SK-N-SH (cell line): Measurements from ENCODE around the gene AHNAK2. TPM values are rescaled to one million over a fixed set of nuclear protein-coding genes. Genes with fewer than 3 reads are reported as not detected.

Experiments
- CTCF ChIA-PET: fragments of 300-600, 350-600 bp; formaldehyde crosslinking; extraction: SDS; loops from one replicate; lab custom pipeline; 2021; lab: Yijun Ruan, JAX
- POLR2A ChIA-PET: fragments of 350-600 bp; sonication (Branson Sonifier 250); formaldehyde crosslinking; extraction: SDS; loops from one replicate; lab custom pipeline; 2020; ENCODE audit warnings: antibody characterized with exemption, inconsistent platforms; lab: Yijun Ruan, JAX
- DNase-seq: peaks from one replicate; pipeline ENCODE4 v3.0.0; 2012
- H2AFZ ChIP-seq: fragments of 200-600 bp; sonication (generic); 2 replicates; pipeline ENCODE4 v1.8.1; 2016; ENCODE audit warnings: antibody characterized with exemption, mild to moderate bottlenecking, low read depth
- H3F3A ChIP-seq: fragments of 200-600 bp; sonication (generic); replicated peaks from 2 replicates; pipeline ENCODE3; 2016; ENCODE audit warnings: antibody characterized with exemption, mild to moderate bottlenecking; ENCODE audit not compliant: insufficient read depth
- H3K27ac ChIP-seq, 2 experiments: fragments of 200-500 bp in 1 of 2; fragments of 200-600 bp in 1 of 2; sonication (Bioruptor generic) in 1 of 2; sonication (generic), shearing (Covaris generic) in 1 of 2; 2 replicates each; pipeline versions ENCODE4 v1.5.1 to v1.6.1; 2014 to 2016; ENCODE audit warnings: low read depth in 2 of 2, inconsistent platforms in 1 of 2, low read length in 1 of 2, mild to moderate bottlenecking in 1 of 2, mixed read lengths in 1 of 2
- H3K27me3 ChIP-seq: fragments of 200-600 bp; sonication (generic), shearing (Covaris generic); 2 replicates; pipeline ENCODE4 v1.6.1; 2016; ENCODE audit warnings: mixed run types; ENCODE audit not compliant: insufficient read depth
- H3K36me3 ChIP-seq, 2 experiments: fragments of 200-500 bp in 1 of 2; fragments of 200-600 bp in 1 of 2; sonication (Bioruptor generic) in 1 of 2; sonication (generic) in 1 of 2; replicated peaks in 1 of 2; 2 replicates each; pipeline versions ENCODE3 to v1.5.1; 2014 to 2016; ENCODE audit warnings: low read length in 1 of 2, mild to moderate bottlenecking in 1 of 2; ENCODE audit not compliant: insufficient read depth in 2 of 2, control insufficient read depth in 1 of 2
- H3K4me1 ChIP-seq, 2 experiments: fragments of 200-500 bp in 1 of 2; fragments of 200-600 bp in 1 of 2; sonication (Bioruptor generic) in 1 of 2; sonication (generic), shearing (Covaris generic) in 1 of 2; 2 replicates each; pipeline versions ENCODE4 v1.5.1 to v1.6.1; 2014 to 2016; ENCODE audit warnings: low read depth in 1 of 2, low read length in 1 of 2, mixed run types in 1 of 2; ENCODE audit not compliant: insufficient read depth in 2 of 2, control insufficient read depth in 1 of 2
- H3K4me2 ChIP-seq: fragments of 200-600 bp; sonication (generic), shearing (Covaris generic); 2 replicates; pipeline ENCODE4 v1.6.1; 2017; ENCODE audit warnings: mixed run types
- H3K4me3 ChIP-seq, 2 experiments: fragments of 200-500 bp in 1 of 2; fragments of 200-600 bp in 1 of 2; sonication (Bioruptor generic) in 1 of 2; sonication (generic), shearing (Covaris generic) in 1 of 2; 2 replicates each; pipeline versions ENCODE4 v1.5.1 to v1.8.1; 2014 to 2016; ENCODE audit warnings: low read depth in 2 of 2, inconsistent platforms in 1 of 2, low read length in 1 of 2, mild to moderate bottlenecking in 1 of 2, mixed read lengths in 1 of 2, moderate library complexity in 1 of 2
- H3K79me2 ChIP-seq: fragments of 200-600 bp; sonication (generic); 2 replicates; pipeline ENCODE4 v1.8.1; 2017; ENCODE audit warnings: mild to moderate bottlenecking; ENCODE audit not compliant: insufficient read depth
- H3K9ac ChIP-seq: fragments of 200-600 bp; sonication (generic); 2 replicates; pipeline ENCODE4 v1.6.1; 2017; ENCODE audit warnings: mixed run types
- H3K9me2 ChIP-seq: fragments of 200-600 bp; sonication (generic); 2 replicates; pipeline ENCODE4 v1.6.1; 2017; ENCODE audit warnings: mixed run types
- H3K9me3 ChIP-seq: fragments of 200-600 bp; sonication (generic); 2 replicates; pipeline ENCODE4 v1.6.1; 2017; ENCODE audit warnings: mixed run types, mild to moderate bottlenecking, moderate library complexity
- H4K20me1 ChIP-seq: fragments of 200-600 bp; sonication (generic); 2 replicates; pipeline ENCODE4 v1.6.1; 2017; ENCODE audit warnings: mild to moderate bottlenecking, mixed run types; ENCODE audit not compliant: insufficient read depth
- CHD2 ChIP-seq: fragments of 150-350 bp; IDR thresholded peaks from 2 replicates; pipeline ENCODE4 v1.6.1; 2018; ENCODE audit warnings: low read length; ENCODE audit not compliant: partially characterized antibody
- FOXM1 ChIP-seq: IDR thresholded peaks from 2 replicates; pipeline ENCODE4 v1.4.0; 2012; ENCODE audit warnings: low read depth, mild to moderate bottlenecking
- MEF2A ChIP-seq: IDR thresholded peaks from 2 replicates; pipeline ENCODE4 v1.4.0; 2012; ENCODE audit warnings: low read depth, borderline replicate concordance
- POLR2AphosphoS5 ChIP-seq: IDR thresholded peaks from 2 replicates; pipeline ENCODE4 v1.6.1; 2012; ENCODE audit warnings: low read depth, low read length
- RFX5 ChIP-seq: IDR thresholded peaks from 2 replicates; pipeline ENCODE4 v1.6.1; 2012; ENCODE audit warnings: mild to moderate bottlenecking, improper control_type of control experiment, low read length
- SIN3A ChIP-seq: IDR thresholded peaks from 2 replicates; pipeline ENCODE4 v1.6.1; 2012; ENCODE audit warnings: low read depth, mild to moderate bottlenecking, low read length, moderate library complexity, borderline replicate concordance
- SMC3 ChIP-seq: IDR thresholded peaks from 2 replicates; pipeline ENCODE4 v1.6.1; 2012; ENCODE audit warnings: low read depth, low read length, improper control_type of control experiment
- WGBS: methylation state at CpG from one replicate; pipeline ENCODE4 v1.1.6; 2017; ENCODE audit warnings: low lambda C conversion rate; 5-methylcytosine and 5-hydroxymethylcytosine counted together
- polyA plus RNA-seq, 3 experiments: library from polyadenylated mRNA; depleted of rRNA; stranded (reverse); fragments of >200 nt; gene quantifications; 2 replicates each; pipeline ENCODE4 v1.2.3, GENCODE V29; 2012
- TF ChIP-seq, protein P1 (sequence below): fragments of 150-350 bp; IDR thresholded peaks from 2 replicates; pipeline ENCODE4 v1.6.1; 2017; ENCODE audit warnings: antibody characterized with exemption, low read length, low read depth, borderline replicate concordance
- TF ChIP-seq, protein P2 (sequence below): fragments of 150-350 bp; IDR thresholded peaks from 2 replicates; pipeline ENCODE4 v1.6.1; 2016; ENCODE audit warnings: mild to moderate bottlenecking, low read depth, low read length
- TF ChIP-seq, protein P3 (sequence below): IDR thresholded peaks from 2 replicates; pipeline ENCODE4 v1.4.0; 2012; ENCODE audit warnings: low read depth, borderline replicate concordance

Gene AHNAK2
- polyA plus RNA-seq, 1 of the 3 experiments (the other 2 are of a cell fraction), result 33.5 TPM

DNA sequence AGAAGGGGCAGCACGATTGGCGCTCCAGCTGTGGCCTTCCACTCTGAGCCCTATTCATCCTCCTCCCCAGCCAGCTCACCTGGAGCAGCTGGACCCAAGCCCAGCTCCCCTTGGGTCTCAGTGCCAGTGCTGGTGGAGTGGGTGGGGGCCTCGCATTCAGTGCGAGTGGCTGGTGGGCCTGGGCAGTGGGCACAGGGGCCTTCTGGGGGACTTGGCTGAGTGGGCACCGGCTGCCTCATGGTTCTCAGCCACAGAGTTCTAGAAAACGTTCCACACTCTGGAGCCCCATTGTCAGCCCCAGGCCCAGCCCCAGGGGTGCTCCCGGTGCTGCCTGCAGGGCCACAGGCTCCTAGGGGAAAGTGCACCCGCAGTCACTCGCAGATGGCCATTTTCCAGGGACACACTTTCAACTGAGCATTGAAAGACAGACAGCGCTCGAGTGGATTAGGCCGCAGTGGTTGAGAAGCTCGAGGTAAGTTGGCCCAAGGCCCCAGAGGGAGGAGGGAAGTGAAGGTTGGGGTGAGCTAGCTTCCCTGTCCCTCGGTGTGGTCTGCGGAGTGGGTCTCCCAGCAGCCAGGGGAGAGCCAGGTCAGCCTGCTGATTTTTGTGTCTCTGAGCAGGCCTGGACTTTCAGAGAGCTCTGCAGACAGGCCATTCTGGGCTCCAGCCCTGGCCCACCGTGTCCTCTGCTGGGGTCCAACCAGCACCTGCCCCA, 11.2 kb upstream of the AHNAK2 start:
- Histone ChIP-seq H3K27ac (no peak overlapping the region), H3K9ac (no peak overlapping the region), H3K4me2 (no peak overlapping the region), H3K4me3 (no peak overlapping the region), H3K79me2 (0 out of 2 replicates have a peak, but pooled peaks cover 10% of the 10 kb centered on the region), H3K36me3 (peaks cover 0 to 30% of the 10 kb centered on the region in 2 experiments), H3K9me3 (no peaks in the 10 kb centered on the region), H3K27me3 (no peaks in the 10 kb centered on the region), H3K4me1 (peaks cover 0 to 19% of the 10 kb centered on the region in 2 experiments; a peak in 1 of 4 replicates), H3F3A (peaks cover 9% of the 10 kb centered on the region), H2AFZ (no peak overlapping the region), H4K20me1 (no peaks in the 10 kb centered on the region), H3K9me2 (no peaks in the 10 kb centered on the region)
- ChIA-PET POLR2A (no interaction called here), CTCF (interaction anchor here (2.4 to 2.5 kb wide), 2 partner anchors 14 to 56 kb away, joined by 7 to 11 read pairs; no protein-coding TSS in a partner anchor)
- TF ChIP-seq FOXM1 (no peak), POLR2AphosphoS5 (0 out of 2 replicates have a peak, but pooled peaks have one; percentile 20), RFX5 (no peak), CHD2 (no peak)
- TF ChIP-seq, protein P1, sequence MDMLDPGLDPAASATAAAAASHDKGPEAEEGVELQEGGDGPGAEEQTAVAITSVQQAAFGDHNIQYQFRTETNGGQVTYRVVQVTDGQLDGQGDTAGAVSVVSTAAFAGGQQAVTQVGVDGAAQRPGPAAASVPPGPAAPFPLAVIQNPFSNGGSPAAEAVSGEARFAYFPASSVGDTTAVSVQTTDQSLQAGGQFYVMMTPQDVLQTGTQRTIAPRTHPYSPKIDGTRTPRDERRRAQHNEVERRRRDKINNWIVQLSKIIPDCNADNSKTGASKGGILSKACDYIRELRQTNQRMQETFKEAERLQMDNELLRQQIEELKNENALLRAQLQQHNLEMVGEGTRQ, result no peak
- TF ChIP-seq, protein P2, sequence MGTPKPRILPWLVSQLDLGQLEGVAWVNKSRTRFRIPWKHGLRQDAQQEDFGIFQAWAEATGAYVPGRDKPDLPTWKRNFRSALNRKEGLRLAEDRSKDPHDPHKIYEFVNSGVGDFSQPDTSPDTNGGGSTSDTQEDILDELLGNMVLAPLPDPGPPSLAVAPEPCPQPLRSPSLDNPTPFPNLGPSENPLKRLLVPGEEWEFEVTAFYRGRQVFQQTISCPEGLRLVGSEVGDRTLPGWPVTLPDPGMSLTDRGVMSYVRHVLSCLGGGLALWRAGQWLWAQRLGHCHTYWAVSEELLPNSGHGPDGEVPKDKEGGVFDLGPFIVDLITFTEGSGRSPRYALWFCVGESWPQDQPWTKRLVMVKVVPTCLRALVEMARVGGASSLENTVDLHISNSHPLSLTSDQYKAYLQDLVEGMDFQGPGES, result no peak
- TF ChIP-seq, protein P3, sequence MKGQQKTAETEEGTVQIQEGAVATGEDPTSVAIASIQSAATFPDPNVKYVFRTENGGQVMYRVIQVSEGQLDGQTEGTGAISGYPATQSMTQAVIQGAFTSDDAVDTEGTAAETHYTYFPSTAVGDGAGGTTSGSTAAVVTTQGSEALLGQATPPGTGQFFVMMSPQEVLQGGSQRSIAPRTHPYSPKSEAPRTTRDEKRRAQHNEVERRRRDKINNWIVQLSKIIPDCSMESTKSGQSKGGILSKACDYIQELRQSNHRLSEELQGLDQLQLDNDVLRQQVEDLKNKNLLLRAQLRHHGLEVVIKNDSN, result no peak
- no peak for DNase-seq
- WGBS, result 92% methylated on average over 12 of the region's 16 CpGs

DNA sequence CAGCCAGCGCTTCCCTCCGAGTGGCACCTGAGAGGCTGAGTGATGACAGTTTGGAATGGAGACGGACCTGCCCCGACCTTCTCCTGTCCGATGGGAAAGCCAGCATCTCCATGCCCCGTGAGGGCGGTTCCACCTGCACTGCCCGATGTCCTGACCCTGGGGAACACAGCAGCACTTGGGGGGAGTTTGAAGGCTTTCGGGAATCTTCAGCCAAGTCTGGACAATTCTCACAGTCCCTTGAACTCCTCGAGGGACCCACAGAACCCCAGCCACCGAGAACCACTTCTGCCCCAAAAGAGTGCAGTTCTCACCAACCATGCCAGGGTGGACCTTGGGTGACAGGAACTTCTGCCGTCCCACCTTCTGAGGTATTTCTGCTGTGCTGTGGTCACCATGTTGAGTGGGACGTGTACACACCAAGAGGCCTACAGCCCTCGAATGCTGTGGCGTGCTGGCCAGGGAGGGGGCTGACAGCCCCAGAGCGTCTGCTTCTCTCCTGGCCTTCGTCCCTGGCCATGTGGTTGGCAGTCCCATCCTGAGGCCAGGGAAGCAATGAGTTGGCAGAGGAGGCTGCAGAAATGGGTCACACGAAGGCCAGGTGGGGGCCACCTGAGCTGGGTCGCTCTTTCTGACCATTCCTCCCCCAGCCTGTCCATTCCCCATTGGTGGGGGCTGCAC, 8.5 kb upstream of the AHNAK2 start:
- peak overlapping the region; percentile 66 to 87 for H3K4me3 ChIP-seq
- 71% methylated on average over 6 of the region's 19 CpGs for WGBS
- H3F3A ChIP-seq, result peaks cover 4% of the 10 kb centered on the region
- POLR2A ChIA-PET, result interaction anchor here (1.6 kb wide), 1 partner anchor 8 kb away, joined by 6 read pairs; no protein-coding TSS in a partner anchor
- no peak overlapping the region for H2AFZ ChIP-seq
- no peaks in the 10 kb centered on the region for H3K9me2 ChIP-seq
- peak overlapping the region; percentile 85 for H3K9ac ChIP-seq
- peaks cover 0 to 8% of the 10 kb centered on the region in 2 experiments for H3K36me3 ChIP-seq
- H3K4me2 ChIP-seq, result peak overlapping the region; percentile 100
- CTCF ChIA-PET, result interaction anchor here (2.2 to 5.8 kb wide), 2 partner anchors 10 to 58 kb away, joined by 9 to 37 read pairs; no protein-coding TSS in a partner anchor
- H3K27ac ChIP-seq, result peak overlapping the region in 1 of 2 experiments; percentile 51; a peak in 1 of 4 replicates
- 0 out of 2 replicates have a peak, but pooled peaks cover 10% of the 10 kb centered on the region for H3K79me2 ChIP-seq
- no peaks in the 10 kb centered on the region for H4K20me1 ChIP-seq
- TF ChIP-seq SMC3 (no peak), SIN3A (no peak), MEF2A (no peak)
- TF ChIP-seq, protein P2, result no peak
- TF ChIP-seq, protein P3, result no peak
- no peaks in the 10 kb centered on the region for H3K9me3 ChIP-seq
- H3K4me1 ChIP-seq, result peaks cover 0 to 41% of the 10 kb centered on the region in 2 experiments; a peak in 1 of 4 replicates
- DNase-seq, result no peak
- no peaks in the 10 kb centered on the region for H3K27me3 ChIP-seq
